Lung (tissue), 12 donors: ENCODE measurements around the gene DNM2. TPM values are rescaled to one million over a fixed set of nuclear protein-coding genes. Genes with fewer than 3 reads are reported as not detected.

Source experiments
- ATAC-seq: fragments of 200-7000 bp; cut with Tn5 transposase; one replicate; pipeline ENCODE4 v1.9.1; 2020; ENCODE audit warnings: moderate number of reproducible peaks; ENCODE audit not compliant: insufficient read depth, low FRiP score
- DNase-seq, 3 donors: peaks; one replicate each; pipeline ENCODE4 v3.0.0-alpha.2; 2013 to 2017
- H3K27ac ChIP-seq, 2 donors: one replicate each; pipeline ENCODE4 v1.5.1; 2013; ENCODE audit warnings: mild to moderate bottlenecking in 2 of 2, moderate library complexity in 2 of 2, control low read depth in 1 of 2, inconsistent platforms in 1 of 2, low read depth in 1 of 2, low read length in 1 of 2
- H3K27me3 ChIP-seq, 3 donors: one replicate each; pipeline ENCODE4 v1.5.1; 2013; ENCODE audit warnings: low read length in 2 of 3; ENCODE audit not compliant: control insufficient read depth in 3 of 3, insufficient read depth in 3 of 3
- H3K36me3 ChIP-seq, 4 donors: one replicate each; pipeline ENCODE4 v1.5.1; 2013; ENCODE audit warnings: low read length in 4 of 4, mild to moderate bottlenecking in 1 of 4, moderate library complexity in 1 of 4; ENCODE audit not compliant: control insufficient read depth in 4 of 4, insufficient read depth in 4 of 4
- H3K4me1 ChIP-seq, 5 donors: one replicate each; pipeline ENCODE4 v1.5.1; 2013; ENCODE audit warnings: low read length in 5 of 5, mild to moderate bottlenecking in 2 of 5, moderate library complexity in 1 of 5; ENCODE audit not compliant: control insufficient read depth in 5 of 5, insufficient read depth in 5 of 5
- H3K4me3 ChIP-seq: one replicate; pipeline ENCODE4 v1.5.1; 2013; ENCODE audit warnings: mild to moderate bottlenecking, control low read depth, moderate library complexity
- H3K9ac ChIP-seq, 2 donors: one replicate each; pipeline ENCODE4 v1.5.1; 2013; ENCODE audit warnings: low read length in 2 of 2, control low read depth in 1 of 2; ENCODE audit not compliant: insufficient read depth in 1 of 2
- H3K9me3 ChIP-seq, 4 donors: one replicate each; pipeline ENCODE4 v1.5.1; 2013; ENCODE audit warnings: low read length in 3 of 4, mild to moderate bottlenecking in 1 of 4, moderate library complexity in 1 of 4; ENCODE audit not compliant: control insufficient read depth in 4 of 4, insufficient read depth in 3 of 4
- CTCF ChIP-seq: IDR thresholded peaks from 2 replicates; pipeline ENCODE4 v1.5.1; 2012; ENCODE audit warnings: mild to moderate bottlenecking; ENCODE audit errors: control extremely low read depth, extremely low read depth
- WGBS, 2 donors: extraction: QIAGEN DNeasy Blood & Tissue Kit; methylation state at CpG; one replicate each; pipeline ENCODE4 v1.1.7; 2013; 5-methylcytosine and 5-hydroxymethylcytosine counted together
- polyA plus RNA-seq, 2 donors: library from polyadenylated mRNA; stranded (reverse); fragments of 200-250 nt; gene quantifications; one replicate each; pipeline ENCODE4 v1.2.1, GENCODE V29; 2013
- total RNA-seq, 2 donors: library from RNA; depleted of rRNA in 1 of 2; stranded (reverse); fragments of >200 nt in 1 of 2; gene quantifications; one replicate each; pipeline ENCODE4 v1.2.1, GENCODE V29; 2014 to 2021
- donor health status: control.
- donor health status: control.
- donor health status: Bipolar disorder and iron deficiency.
- donor health status: healthy.
- donor health status: DM: yes; HTN: yes; CAD: no.

Gene DNM2
- total and polyA plus RNA-seq, 4 donors: 172 to 277 (median 204) TPM

GRCh38 chr19:10802479-10802878 is 84.6 kb downstream of the DNM2 start:
- ATAC-seq (no peak), DNase-seq (no peak)
- 96 to 98% methylated on average over 5 of the region's 5 CpGs for WGBS, 2 donors
- peaks cover 0 to 56% (median 24%) of the 10 kb centered on the region in 4 donors for H3K36me3 ChIP-seq
- H3K4me3 ChIP-seq: no peak overlapping the region
- H3K4me1 ChIP-seq: no peaks in the 10 kb centered on the region
- H3K27me3 ChIP-seq: no peaks in the 10 kb centered on the region
- H3K27ac ChIP-seq: no peak overlapping the region
- no peak for TF ChIP-seq CTCF
- no peak overlapping the region for H3K9ac ChIP-seq
- H3K9me3 ChIP-seq: no peaks in the 10 kb centered on the region

GRCh38 chr19:10803252-10803651 is 85.4 kb downstream of the DNM2 start:
- H3K9ac ChIP-seq: no peak overlapping the region
- no peaks in the 10 kb centered on the region for H3K27me3 ChIP-seq
- 98% methylated on average over 8 to 9 of the region's 9 CpGs for WGBS, 2 donors
- ATAC-seq (no peak), DNase-seq (no peak)
- no peaks in the 10 kb centered on the region for H3K4me1 ChIP-seq
- H3K27ac ChIP-seq: no peak overlapping the region
- TF ChIP-seq CTCF: no peak
- no peak overlapping the region for H3K4me3 ChIP-seq
- H3K9me3 ChIP-seq: no peaks in the 10 kb centered on the region
- H3K36me3 ChIP-seq: peaks cover 0 to 51% (median 24%) of the 10 kb centered on the region in 4 donors

- Histone ChIP-seq H3K27me3 (no peaks in the 10 kb centered on the region), H3K36me3 (peaks cover 0 to 60% (median 32%) of the 10 kb centered on the region in 4 donors), H3K4me3 (no peak overlapping the region), H3K4me1 (no peaks in the 10 kb centered on the region), H3K27ac (peak overlapping the region in 1 of 2 donors; percentile 2), H3K9ac (no peak overlapping the region), H3K9me3 (no peaks in the 10 kb centered on the region)
- WGBS, 2 donors: 55 to 78% methylated on average over 11 of the region's 11 CpGs
- TF ChIP-seq CTCF: no peak
- DNase-seq (no peak), ATAC-seq (no peak)
Measured at GRCh38 chr19:10805065-10805757, 87.3 kb downstream of the DNM2 start.
